HG03066 (cell line): ENCODE measurements around the gene ELMO2.

Experiments used
- ATAC-seq: cut with Tn5 transposase; IDR thresholded peaks from one replicate; pipeline ENCODE4 v1.9.1; 2021; ENCODE audit warnings: low read depth; ENCODE audit not compliant: unreplicated experiment

Gene ELMO2

GRCh38 chr20:46406200-46406985, at the start of gene ELMO2:
ELMO2 (minus strand) TSS chr20:46406615; CDS start chr20:46394482, 12,133 bp downstream.
- ATAC-seq: peak; percentile 86

GRCh38 chr20:46455729-46456128, 49.3 kb upstream of the ELMO2 start:
- no peak for ATAC-seq

- no peak for ATAC-seq
These were observed 40.4 kb upstream of the ELMO2 start for GRCh38 chr20:46446851-46447250.

- no peak for ATAC-seq
These were observed 33.4 kb upstream of the ELMO2 start for GRCh38 chr20:46439837-46440236.

GRCh38 chr20:46438156-46438750, 31.8 kb upstream of the ELMO2 start:
- ATAC-seq: no peak

GRCh38 chr20:46435146-46435545, 28.7 kb upstream of the ELMO2 start:
- no peak for ATAC-seq

- ATAC-seq: no peak
These were observed 28.2 kb upstream of the ELMO2 start for GRCh38 chr20:46434597-46434996.

- ATAC-seq: no peak
These were observed 26.6 kb upstream of the ELMO2 start for GRCh38 chr20:46433051-46433450.

- ATAC-seq: no peak
These were observed 24.7 kb upstream of the ELMO2 start for GRCh38 chr20:46430921-46431712.

GRCh38 chr20:46427384-46427783, 21.0 kb upstream of the ELMO2 start:
- ATAC-seq: no peak

- ATAC-seq: no peak
These were observed 17.6 kb upstream of the ELMO2 start for GRCh38 chr20:46423882-46424482.

- no peak for ATAC-seq
These were observed 16.9 kb upstream of the ELMO2 start for GRCh38 chr20:46423342-46423741.

GRCh38 chr20:46420878-46421277, 14.5 kb upstream of the ELMO2 start:
- ATAC-seq: no peak

- ATAC-seq: no peak
These were observed 13.5 kb upstream of the ELMO2 start for GRCh38 chr20:46419882-46420281.

- no peak for ATAC-seq
These were observed 10.4 kb upstream of the ELMO2 start for GRCh38 chr20:46416839-46417238.

GRCh38 chr20:46416421-46416820, 10.0 kb upstream of the ELMO2 start:
- ATAC-seq: no peak

GRCh38 chr20:46415773-46416172, 9.4 kb upstream of the ELMO2 start:
- ATAC-seq: no peak

- no peak for ATAC-seq
These were observed 8.2 kb upstream of the ELMO2 start for GRCh38 chr20:46414608-46415007.

- ATAC-seq: no peak
These were observed 5.2 kb upstream of the ELMO2 start for GRCh38 chr20:46411637-46412036.

GRCh38 chr20:46408281-46408731, 1.9 kb upstream of the ELMO2 start:
- no peak for ATAC-seq

GRCh38 chr20:46407671-46407996, 1.2 kb upstream of the ELMO2 start:
- no peak for ATAC-seq
